Tibial nerve (tissue), 4 donors: ENCODE measurements around the gene AGPS.

ENCODE experiments used
- EP300 ChIP-seq, 2 donors: sonication (generic); formaldehyde crosslinking; IDR thresholded peaks; one replicate each; pipeline ENCODE4 v1.6.1; 2017; ENCODE audit warnings: antibody characterized with exemption in 2 of 2, mild to moderate bottlenecking in 1 of 2
- POLR2A ChIP-seq, 2 donors: fragments of 450-650 bp; IDR thresholded peaks; one replicate each; pipeline ENCODE4 v1.6.1; 2017; ENCODE audit warnings: antibody characterized with exemption in 2 of 2, mild to moderate bottlenecking in 2 of 2, moderate library complexity in 2 of 2
- TF ChIP-seq, protein P1 (sequence below), 5 experiments: fragments of 200-600 bp in 3 of 5; fragments of 450-650 bp in 2 of 5; sonication (generic) in 3 of 5; IDR thresholded peaks; one replicate each; pipeline ENCODE4 v1.5.1; 2016 to 2019; ENCODE audit warnings: antibody characterized with exemption in 5 of 5, mild to moderate bottlenecking in 3 of 5, moderate library complexity in 2 of 5

DNA sequence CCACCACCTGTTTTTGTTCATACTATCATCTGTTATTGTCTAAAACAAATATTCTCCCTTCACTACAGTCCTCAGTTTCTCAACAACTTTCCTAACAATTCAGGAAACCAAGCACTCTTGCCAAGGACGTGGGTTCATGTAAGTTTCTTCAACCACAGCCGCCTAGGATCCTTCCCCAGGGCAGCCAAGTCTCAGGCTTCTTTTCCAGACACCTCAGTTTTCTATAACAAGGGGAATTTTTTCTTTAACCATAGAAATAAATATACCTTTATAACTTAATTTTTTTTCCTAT lies 39.4 kb upstream of the AGPS start:
- TF ChIP-seq, protein P1, sequence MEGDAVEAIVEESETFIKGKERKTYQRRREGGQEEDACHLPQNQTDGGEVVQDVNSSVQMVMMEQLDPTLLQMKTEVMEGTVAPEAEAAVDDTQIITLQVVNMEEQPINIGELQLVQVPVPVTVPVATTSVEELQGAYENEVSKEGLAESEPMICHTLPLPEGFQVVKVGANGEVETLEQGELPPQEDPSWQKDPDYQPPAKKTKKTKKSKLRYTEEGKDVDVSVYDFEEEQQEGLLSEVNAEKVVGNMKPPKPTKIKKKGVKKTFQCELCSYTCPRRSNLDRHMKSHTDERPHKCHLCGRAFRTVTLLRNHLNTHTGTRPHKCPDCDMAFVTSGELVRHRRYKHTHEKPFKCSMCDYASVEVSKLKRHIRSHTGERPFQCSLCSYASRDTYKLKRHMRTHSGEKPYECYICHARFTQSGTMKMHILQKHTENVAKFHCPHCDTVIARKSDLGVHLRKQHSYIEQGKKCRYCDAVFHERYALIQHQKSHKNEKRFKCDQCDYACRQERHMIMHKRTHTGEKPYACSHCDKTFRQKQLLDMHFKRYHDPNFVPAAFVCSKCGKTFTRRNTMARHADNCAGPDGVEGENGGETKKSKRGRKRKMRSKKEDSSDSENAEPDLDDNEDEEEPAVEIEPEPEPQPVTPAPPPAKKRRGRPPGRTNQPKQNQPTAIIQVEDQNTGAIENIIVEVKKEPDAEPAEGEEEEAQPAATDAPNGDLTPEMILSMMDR (IDR thresholded peaks at IDR 0.05) = no peak
- TF ChIP-seq POLR2A (IDR thresholded peaks at IDR 0.05) (no peak), EP300 (IDR thresholded peaks at IDR 0.05) (no peak)
